Measurements from ENCODE around the gene CHMP3. TPM values are rescaled to one million over a fixed set of nuclear protein-coding genes. Genes with fewer than 3 reads are reported as not detected.
"Not testable (repeated sequence)": the region's sequence is repeated elsewhere in the genome, so short reads cannot be mapped to it uniquely, and the experiment has no call there.

Gene CHMP3
- total RNA-seq, 1 donor from 2014 or later = 149 TPM

GRCh38 chr2:86596118-86596517, 32.9 kb upstream of the CHMP3 start:
- Histone ChIP-seq H3K4me1 (peaks cover 52% of the 10 kb centered on the region), H3K4me3 (no peak overlapping the region), H3K27ac (replicated peaks) (peak overlapping the region; percentile 72), H3K36me3 (no peaks in the 10 kb centered on the region), H3K27me3 (ENCODE audit: low read depth) (no peaks in the 10 kb centered on the region), H3K9me3 (replicated peaks) (no peaks in the 10 kb centered on the region)
- DNase-seq = no peak
- TF ChIP-seq, protein P1, sequence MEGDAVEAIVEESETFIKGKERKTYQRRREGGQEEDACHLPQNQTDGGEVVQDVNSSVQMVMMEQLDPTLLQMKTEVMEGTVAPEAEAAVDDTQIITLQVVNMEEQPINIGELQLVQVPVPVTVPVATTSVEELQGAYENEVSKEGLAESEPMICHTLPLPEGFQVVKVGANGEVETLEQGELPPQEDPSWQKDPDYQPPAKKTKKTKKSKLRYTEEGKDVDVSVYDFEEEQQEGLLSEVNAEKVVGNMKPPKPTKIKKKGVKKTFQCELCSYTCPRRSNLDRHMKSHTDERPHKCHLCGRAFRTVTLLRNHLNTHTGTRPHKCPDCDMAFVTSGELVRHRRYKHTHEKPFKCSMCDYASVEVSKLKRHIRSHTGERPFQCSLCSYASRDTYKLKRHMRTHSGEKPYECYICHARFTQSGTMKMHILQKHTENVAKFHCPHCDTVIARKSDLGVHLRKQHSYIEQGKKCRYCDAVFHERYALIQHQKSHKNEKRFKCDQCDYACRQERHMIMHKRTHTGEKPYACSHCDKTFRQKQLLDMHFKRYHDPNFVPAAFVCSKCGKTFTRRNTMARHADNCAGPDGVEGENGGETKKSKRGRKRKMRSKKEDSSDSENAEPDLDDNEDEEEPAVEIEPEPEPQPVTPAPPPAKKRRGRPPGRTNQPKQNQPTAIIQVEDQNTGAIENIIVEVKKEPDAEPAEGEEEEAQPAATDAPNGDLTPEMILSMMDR (IDR thresholded peaks at IDR 0.05; ENCODE audit: borderline replicate concordance) = no peak
- intact Hi-C loops (cut with micrococcal nuclease) = no loop called here

DNA sequence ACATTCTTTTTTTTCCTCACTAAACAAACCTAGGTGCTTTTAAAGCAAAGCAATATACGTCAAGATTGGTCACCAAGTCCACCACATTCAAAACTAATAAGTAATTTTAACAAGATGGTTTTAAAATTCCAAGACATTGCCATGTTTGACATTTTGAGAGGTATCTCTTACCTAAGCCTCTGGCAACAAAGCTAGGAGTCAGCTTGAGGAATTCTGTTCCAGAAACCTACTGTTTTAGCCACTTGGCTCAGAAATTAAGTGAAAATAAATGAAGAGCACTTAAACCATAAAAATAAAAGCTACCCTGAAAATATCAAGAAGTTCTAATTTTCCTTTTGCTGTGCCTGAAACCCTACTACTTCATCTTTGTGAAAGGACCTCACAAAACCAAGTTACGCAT, 30.0 kb upstream of the CHMP3 start:
- DNase-seq = no peak
- Histone ChIP-seq H3K9me3 (replicated peaks) (no peaks in the 10 kb centered on the region), H3K4me1 (peaks cover 48% of the 10 kb centered on the region), H3K27ac (replicated peaks) (peak overlapping the region; percentile 53), H3K36me3 (no peaks in the 10 kb centered on the region), H3K27me3 (ENCODE audit: low read depth) (no peaks in the 10 kb centered on the region), H3K4me3 (no peak overlapping the region)
- TF ChIP-seq, protein P1 (IDR thresholded peaks at IDR 0.05; ENCODE audit: borderline replicate concordance) = no peak
- intact Hi-C loops (cut with micrococcal nuclease) = no loop called here

GRCh38 chr2:86592547-86593230, 29.4 kb upstream of the CHMP3 start:
- intact Hi-C loops (cut with micrococcal nuclease) = no loop called here
- no peaks in the 10 kb centered on the region for H3K27me3 ChIP-seq (ENCODE audit: low read depth)
- TF ChIP-seq, protein P1 (IDR thresholded peaks at IDR 0.05; ENCODE audit: borderline replicate concordance) = no peak
- H3K9me3 ChIP-seq (replicated peaks) = no peaks in the 10 kb centered on the region
- H3K36me3 ChIP-seq = no peaks in the 10 kb centered on the region
- no peak for DNase-seq
- H3K27ac ChIP-seq (replicated peaks) = peak overlapping the region; percentile 53
- H3K4me3 ChIP-seq = no peak overlapping the region
- peaks cover 48% of the 10 kb centered on the region for H3K4me1 ChIP-seq

GRCh38 chr2:86589701-86590100, 26.5 kb upstream of the CHMP3 start:
- intact Hi-C loops (cut with micrococcal nuclease); DNase-seq; H3K36me3 ChIP-seq; H3K9me3 ChIP-seq (replicated peaks); H3K27ac ChIP-seq (replicated peaks); H3K4me3 ChIP-seq; H3K27me3 ChIP-seq (ENCODE audit: low read depth): not testable (repeated sequence)
- H3K4me1 ChIP-seq = peaks cover 28% of the 10 kb centered on the region

DNA sequence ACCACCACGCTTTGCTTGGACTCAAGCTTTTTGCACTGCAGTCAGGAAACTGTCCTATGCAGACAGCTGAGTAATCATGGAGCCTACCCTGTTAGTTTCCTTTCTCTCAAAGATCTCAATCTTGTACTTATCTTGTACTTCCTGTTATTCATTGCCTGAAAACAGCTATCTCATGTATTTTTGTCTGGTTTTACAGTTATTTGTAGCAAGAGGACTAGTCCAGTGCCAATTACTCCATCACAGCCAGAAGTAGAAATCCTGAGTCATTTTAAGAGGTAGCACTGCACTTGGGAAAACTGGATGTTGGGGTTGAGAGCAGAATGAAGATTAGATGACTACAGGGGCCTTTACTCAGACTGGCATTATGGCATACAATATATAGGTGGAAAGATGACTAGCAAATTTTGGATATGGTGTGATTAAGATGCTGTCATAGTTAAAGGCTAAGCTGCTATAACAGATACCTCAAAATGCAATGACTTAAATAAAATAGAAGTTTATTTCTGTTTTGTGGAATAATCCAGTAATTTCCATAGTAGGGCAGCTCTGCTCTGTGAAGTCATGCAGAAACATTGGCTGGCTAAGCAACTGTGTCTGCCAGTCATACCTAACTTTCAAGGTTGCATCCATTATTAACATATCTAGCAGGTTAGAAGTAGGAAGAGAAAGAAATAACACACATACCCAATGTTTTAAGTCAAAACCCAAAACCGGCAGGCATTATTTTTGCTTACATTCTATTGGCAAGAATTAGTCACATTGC, 21.1 kb upstream of the CHMP3 start:
- Histone ChIP-seq H3K9me3 (replicated peaks) (no peaks in the 10 kb centered on the region), H3K4me1 (peaks cover 14% of the 10 kb centered on the region), H3K27ac (replicated peaks) (peak overlapping the region; percentile 30), H3K36me3 (no peaks in the 10 kb centered on the region), H3K27me3 (ENCODE audit: low read depth) (no peaks in the 10 kb centered on the region), H3K4me3 (no peak overlapping the region)
- TF ChIP-seq, protein P1 (IDR thresholded peaks at IDR 0.05; ENCODE audit: borderline replicate concordance) = no peak
- intact Hi-C loops (cut with micrococcal nuclease) = no loop called here
- no peak for DNase-seq

DNA sequence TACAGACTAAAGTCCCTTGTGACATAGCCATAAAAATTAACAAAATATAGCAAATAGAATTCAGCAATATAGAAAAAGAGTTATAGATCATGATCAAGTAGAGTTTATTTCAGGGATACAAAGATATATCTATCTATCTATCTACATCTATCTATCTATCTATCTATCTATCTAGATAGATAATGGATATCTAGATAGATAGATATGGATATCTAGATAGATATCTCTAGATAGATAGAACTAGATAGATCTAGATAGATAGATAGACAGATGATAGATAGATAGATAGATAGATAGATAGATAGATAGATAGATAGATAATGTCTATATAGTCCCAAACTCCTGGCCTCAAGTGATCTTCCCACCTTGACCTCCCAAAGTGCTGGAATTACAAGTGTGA, 17.3 kb upstream of the CHMP3 start:
- H3K27me3 ChIP-seq (ENCODE audit: low read depth) = no peaks in the 10 kb centered on the region
- TF ChIP-seq, protein P1 (IDR thresholded peaks at IDR 0.05; ENCODE audit: borderline replicate concordance) = no peak
- intact Hi-C loops (cut with micrococcal nuclease) = no loop called here
- no peak overlapping the region for H3K4me3 ChIP-seq
- H3K4me1 ChIP-seq = peaks cover 14% of the 10 kb centered on the region
- H3K36me3 ChIP-seq = no peaks in the 10 kb centered on the region
- DNase-seq = no peak
- H3K9me3 ChIP-seq (replicated peaks) = peaks cover 8% of the 10 kb centered on the region
- no peak overlapping the region for H3K27ac ChIP-seq (replicated peaks)
